Testis (tissue), 2 donors: Measurements from ENCODE around the gene DISC1.

Source experiments
- POLR2A ChIP-seq: fragments of 450-650 bp; IDR thresholded peaks from one replicate; pipeline ENCODE4 v1.6.1; 2017; ENCODE audit warnings: antibody characterized with exemption, mild to moderate bottlenecking, moderate library complexity
- TF ChIP-seq, protein P1 (sequence below), 3 experiments: fragments of 450-650 bp in 2 of 3; fragments of 200-600 bp in 1 of 3; sonication (generic) in 1 of 3; IDR thresholded peaks; one replicate each; pipeline ENCODE4 v1.5.1; 2016 to 2019; ENCODE audit warnings: antibody characterized with exemption in 3 of 3, mild to moderate bottlenecking in 2 of 3, moderate library complexity in 1 of 3

DNA sequence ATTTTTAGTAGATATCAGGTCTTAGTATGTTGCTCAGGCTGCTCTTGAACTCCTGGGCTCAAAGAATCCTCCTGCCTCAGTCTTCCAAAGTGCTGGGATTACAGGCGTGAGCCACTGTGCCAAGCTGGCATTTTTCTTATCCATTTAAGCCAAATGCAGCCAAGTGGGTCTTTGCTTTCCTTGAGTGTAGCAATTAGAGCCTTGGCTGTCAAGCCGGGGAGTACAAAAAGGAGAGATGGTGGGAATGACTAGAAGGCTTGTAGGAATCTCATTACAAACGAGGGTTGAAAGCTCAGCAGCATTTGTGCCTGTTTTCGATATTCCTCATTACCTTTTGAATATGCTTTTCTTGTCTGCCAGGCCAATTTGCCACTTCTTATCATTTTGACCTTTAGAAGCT lies 140.9 kb downstream of the DISC1 start:
- no peak for TF ChIP-seq POLR2A
- TF ChIP-seq, protein P1, sequence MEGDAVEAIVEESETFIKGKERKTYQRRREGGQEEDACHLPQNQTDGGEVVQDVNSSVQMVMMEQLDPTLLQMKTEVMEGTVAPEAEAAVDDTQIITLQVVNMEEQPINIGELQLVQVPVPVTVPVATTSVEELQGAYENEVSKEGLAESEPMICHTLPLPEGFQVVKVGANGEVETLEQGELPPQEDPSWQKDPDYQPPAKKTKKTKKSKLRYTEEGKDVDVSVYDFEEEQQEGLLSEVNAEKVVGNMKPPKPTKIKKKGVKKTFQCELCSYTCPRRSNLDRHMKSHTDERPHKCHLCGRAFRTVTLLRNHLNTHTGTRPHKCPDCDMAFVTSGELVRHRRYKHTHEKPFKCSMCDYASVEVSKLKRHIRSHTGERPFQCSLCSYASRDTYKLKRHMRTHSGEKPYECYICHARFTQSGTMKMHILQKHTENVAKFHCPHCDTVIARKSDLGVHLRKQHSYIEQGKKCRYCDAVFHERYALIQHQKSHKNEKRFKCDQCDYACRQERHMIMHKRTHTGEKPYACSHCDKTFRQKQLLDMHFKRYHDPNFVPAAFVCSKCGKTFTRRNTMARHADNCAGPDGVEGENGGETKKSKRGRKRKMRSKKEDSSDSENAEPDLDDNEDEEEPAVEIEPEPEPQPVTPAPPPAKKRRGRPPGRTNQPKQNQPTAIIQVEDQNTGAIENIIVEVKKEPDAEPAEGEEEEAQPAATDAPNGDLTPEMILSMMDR (IDR thresholded peaks at IDR 0.05), result no peak
